Activated naive CD4-positive, alpha-beta T cell treated with anti-CD3 and anti-CD28 coated beads for 36 hours (primary cell): Measurements from ENCODE around the gene CROCC2. TPM values are rescaled to one million over a fixed set of nuclear protein-coding genes. Genes with fewer than 3 reads are reported as not detected.

Experiments
- CTCF ChIA-PET: fragments of 350-600 bp; sonication (Branson Sonifier 250); formaldehyde crosslinking; loops from one replicate; lab custom pipeline; 2021; ENCODE audit warnings: antibody characterized with exemption; lab: Charles Lee
- DNase-seq: peaks from one replicate; pipeline ENCODE4 v3.0.0-alpha.2; 2020
- H3K27ac Mint-ChIP-seq: one replicate; pipeline ENCODE4 v1.8.0; 2021; ENCODE audit warnings: mild to moderate bottlenecking, mixed read lengths
- H3K27me3 Mint-ChIP-seq: one replicate; pipeline ENCODE4 v1.8.0; 2021; ENCODE audit warnings: low read depth, mixed read lengths
- H3K36me3 Mint-ChIP-seq: one replicate; pipeline ENCODE4 v1.8.0; 2021; ENCODE audit warnings: low read depth, mixed read lengths
- H3K4me1 Mint-ChIP-seq: one replicate; pipeline ENCODE4 v1.8.0; 2021; ENCODE audit warnings: low read depth, mixed read lengths
- H3K4me3 Mint-ChIP-seq: one replicate; pipeline ENCODE4 v1.8.0; 2021; ENCODE audit warnings: mild to moderate bottlenecking, moderate library complexity, mixed read lengths
- H3K9me3 Mint-ChIP-seq: one replicate; pipeline ENCODE4 v1.8.0; 2021; ENCODE audit warnings: mixed read lengths
- intact Hi-C: fragments of 100-400 bp; cut with micrococcal nuclease; formaldehyde crosslinking; loops from one replicate; pipeline ENCODE4 v1.15.1; 2023
- total RNA-seq, 2 experiments: library from RNA; stranded (reverse); gene quantifications; one replicate each; pipeline ENCODE4 v1.2.3, GENCODE V29; 2021

The CROCC2 gene
- total RNA-seq, 2 experiments from 2014 or later, result not detected

DNA sequence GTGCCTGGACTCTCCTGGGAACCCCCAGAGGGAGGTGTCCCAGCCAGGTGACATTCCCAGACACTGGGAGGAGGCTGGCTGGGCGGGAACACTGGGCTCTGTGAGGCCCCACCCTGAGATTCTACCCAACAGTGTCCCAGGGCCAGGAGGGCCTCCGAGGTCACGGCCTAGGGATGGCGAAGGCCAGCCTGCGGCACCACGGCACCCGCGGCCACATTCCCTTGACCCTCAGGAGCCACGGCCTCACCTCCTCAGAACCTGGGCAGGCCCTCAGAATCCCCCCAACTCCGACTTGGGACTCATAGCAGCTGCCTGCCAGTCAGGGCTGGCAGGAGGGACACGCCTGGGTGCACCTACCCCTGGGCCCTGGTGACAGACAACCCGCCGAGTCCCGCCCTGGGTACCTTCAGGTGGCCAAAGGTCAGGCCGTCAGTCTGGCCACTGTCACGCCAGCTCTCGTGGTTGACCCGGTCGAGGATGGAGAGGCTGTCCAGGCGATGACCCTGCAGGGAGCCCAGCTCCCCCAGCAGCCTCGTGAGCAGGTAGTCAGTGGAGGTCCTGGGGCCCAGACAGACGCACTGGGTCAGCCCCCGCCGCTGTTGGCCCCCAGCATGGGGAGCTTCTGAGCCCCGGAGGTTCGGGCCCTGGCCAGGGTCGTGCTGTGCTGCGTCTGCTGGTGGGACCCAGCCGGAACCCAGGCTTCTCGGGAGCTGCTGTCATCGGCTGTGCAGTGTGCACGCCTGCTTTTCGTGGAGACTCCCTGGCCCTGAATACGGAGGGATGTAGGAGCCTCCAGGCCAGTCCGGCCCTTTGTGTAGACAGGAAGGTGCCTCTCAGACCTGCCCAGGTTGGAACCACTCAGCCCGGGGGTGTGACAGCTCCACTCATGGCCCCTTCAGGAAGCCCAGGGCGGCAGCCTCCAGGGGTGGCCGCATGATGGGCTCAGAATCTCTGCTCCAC, 16.3 kb upstream of the CROCC2 start:
- no peaks in the 10 kb centered on the region for H3K4me1 Mint-ChIP-seq
- no peak overlapping the region for H3K27ac Mint-ChIP-seq
- no peaks in the 10 kb centered on the region for H3K9me3 Mint-ChIP-seq
- no peak overlapping the region for H3K4me3 Mint-ChIP-seq
- intact Hi-C loops, result no loop called here
- no peaks in the 10 kb centered on the region for H3K36me3 Mint-ChIP-seq
- DNase-seq, result no peak
- CTCF ChIA-PET, result no interaction called here
- no peaks in the 10 kb centered on the region for H3K27me3 Mint-ChIP-seq

- CTCF ChIA-PET, result interaction anchor here (0.7 kb wide), 1 partner anchor 24 kb away, joined by 3 read pairs; no protein-coding TSS in a partner anchor
- Mint-ChIP-seq H3K9me3 (no peaks in the 10 kb centered on the region), H3K36me3 (no peaks in the 10 kb centered on the region), H3K27ac (no peak overlapping the region), H3K4me3 (no peak overlapping the region), H3K27me3 (no peaks in the 10 kb centered on the region), H3K4me1 (no peaks in the 10 kb centered on the region)
- intact Hi-C loops, result no loop called here
- DNase-seq, result no peak
Observed at GRCh38 chr2:240890691-240891090, 15.4 kb upstream of the CROCC2 start.

DNA sequence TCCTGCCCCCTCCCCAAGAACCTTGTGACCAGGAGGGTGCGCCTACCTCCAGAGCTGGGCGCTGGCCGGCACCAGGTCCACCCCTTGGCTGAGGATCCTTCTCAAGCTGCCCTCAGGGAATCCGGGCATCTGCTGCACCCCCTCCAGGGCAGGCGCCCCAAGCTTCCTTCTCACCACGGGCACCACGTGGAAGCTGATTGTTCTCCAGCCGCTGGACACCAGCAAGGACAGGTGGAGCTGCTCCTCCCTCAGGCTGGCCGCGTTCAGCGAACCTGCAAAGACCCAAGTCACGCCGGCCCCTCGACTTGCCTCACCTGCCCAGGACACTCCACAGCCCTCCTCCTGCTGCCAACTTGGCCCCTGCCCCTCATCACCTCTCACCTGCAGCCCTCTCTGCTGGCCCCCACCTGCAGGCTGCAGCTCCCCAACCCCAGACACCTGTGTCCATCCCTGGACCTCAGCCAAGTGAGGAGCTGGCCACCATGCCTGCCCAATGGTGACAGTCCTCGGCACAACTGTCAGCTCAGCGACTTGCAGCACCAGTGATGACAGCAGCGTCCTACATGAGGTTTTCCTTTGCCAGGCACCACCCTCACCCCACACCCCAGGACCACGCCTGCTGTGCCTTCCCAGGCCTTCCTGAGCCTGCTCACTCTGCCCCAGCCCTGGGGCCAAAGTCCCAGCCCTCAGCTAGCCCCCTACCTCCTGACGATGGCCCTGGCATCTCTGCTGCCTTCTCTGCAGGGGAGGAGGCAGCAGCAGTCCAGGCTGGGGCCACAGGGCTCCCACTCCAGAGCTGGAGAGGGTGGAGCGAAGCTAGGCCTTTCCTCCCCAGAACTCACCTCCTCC, 14.4 kb upstream of the CROCC2 start:
- H3K4me3 Mint-ChIP-seq, result no peak overlapping the region
- no peaks in the 10 kb centered on the region for H3K9me3 Mint-ChIP-seq
- no peak for DNase-seq
- no peaks in the 10 kb centered on the region for H3K4me1 Mint-ChIP-seq
- H3K27ac Mint-ChIP-seq, result no peak overlapping the region
- H3K36me3 Mint-ChIP-seq, result no peaks in the 10 kb centered on the region
- intact Hi-C loops, result no loop called here
- CTCF ChIA-PET, result interaction anchor here (0.7 kb wide), 1 partner anchor 23 kb away, joined by 3 read pairs; no protein-coding TSS in a partner anchor
- H3K27me3 Mint-ChIP-seq, result no peaks in the 10 kb centered on the region

DNA sequence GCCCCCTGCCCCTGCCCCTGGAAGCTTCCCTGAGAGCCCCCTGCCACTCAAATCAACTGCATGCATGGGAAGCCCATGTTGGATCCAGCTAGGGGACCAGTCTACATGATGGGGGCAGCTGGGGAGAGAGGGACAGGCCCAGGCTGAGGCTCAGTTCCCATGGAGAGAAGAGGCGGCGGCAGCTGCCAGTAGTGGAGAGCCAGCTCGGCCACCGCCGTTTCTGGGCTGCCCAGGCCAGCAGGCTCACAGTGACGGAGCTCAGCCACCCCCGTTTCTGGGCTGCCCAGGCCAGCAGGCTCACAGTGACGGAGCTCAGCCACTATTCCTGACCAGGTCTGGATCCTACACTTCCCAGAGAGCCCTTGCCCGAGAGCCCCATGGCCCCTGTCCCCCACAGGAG, 13.8 kb upstream of the CROCC2 start:
- Mint-ChIP-seq H3K27me3 (no peaks in the 10 kb centered on the region), H3K27ac (no peak overlapping the region), H3K36me3 (no peaks in the 10 kb centered on the region), H3K4me1 (no peaks in the 10 kb centered on the region), H3K9me3 (no peaks in the 10 kb centered on the region), H3K4me3 (no peak overlapping the region)
- CTCF ChIA-PET, result no interaction called here
- intact Hi-C loops, result no loop called here
- DNase-seq, result no peak

DNA sequence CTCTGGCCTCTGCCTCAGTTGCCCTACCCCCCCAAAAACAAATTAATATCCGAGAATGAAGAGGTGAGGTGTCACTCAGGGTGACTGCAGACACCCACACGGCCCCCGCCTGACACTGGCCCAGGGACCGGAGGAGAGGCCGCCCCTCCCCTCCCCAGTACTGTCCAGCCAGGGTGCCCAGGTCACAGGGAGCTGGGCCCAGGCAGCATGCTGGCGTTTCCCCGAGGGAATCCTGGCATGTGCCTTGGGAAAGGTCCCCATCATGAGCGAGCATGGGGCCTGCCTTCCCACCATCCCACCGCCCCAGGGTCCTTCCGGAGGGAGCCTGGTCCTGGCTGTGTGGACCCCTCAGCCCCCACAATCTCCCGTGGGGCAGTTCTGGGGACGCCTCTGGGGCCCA, 13.2 kb upstream of the CROCC2 start:
- H3K36me3 Mint-ChIP-seq, result no peaks in the 10 kb centered on the region
- no peak overlapping the region for H3K4me3 Mint-ChIP-seq
- H3K4me1 Mint-ChIP-seq, result no peaks in the 10 kb centered on the region
- no peak overlapping the region for H3K27ac Mint-ChIP-seq
- no peaks in the 10 kb centered on the region for H3K9me3 Mint-ChIP-seq
- no peaks in the 10 kb centered on the region for H3K27me3 Mint-ChIP-seq
- no peak for DNase-seq
- intact Hi-C loops, result no loop called here
- CTCF ChIA-PET, result no interaction called here

DNA sequence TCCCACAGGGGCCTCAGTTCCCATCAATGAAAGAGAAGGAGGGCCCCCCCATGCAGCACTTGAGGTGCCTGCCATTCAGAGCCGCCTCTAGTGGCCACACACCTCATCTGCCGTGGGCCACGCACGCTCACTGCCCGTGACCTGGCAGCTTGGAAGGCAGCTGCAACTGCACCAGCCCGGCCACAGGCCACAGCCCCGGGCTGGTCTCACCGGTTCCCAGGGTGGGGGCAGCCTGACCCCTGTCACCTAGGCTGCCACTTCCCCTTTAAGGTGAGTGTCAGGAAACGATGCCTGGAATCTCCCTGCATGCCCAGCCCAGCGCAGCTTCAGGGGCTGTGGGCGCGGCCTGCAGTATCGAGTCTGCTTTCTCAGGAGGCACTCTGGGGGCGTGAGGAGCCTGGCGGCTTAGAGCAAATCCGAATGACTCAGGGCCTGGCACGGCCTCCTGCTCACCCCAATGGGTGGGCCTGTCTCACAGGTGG, 12.7 kb upstream of the CROCC2 start:
- no peak overlapping the region for H3K27ac Mint-ChIP-seq
- no peaks in the 10 kb centered on the region for H3K36me3 Mint-ChIP-seq
- no peaks in the 10 kb centered on the region for H3K9me3 Mint-ChIP-seq
- intact Hi-C loops, result no loop called here
- no peaks in the 10 kb centered on the region for H3K4me1 Mint-ChIP-seq
- H3K4me3 Mint-ChIP-seq, result no peak overlapping the region
- CTCF ChIA-PET, result interaction anchor here (0.5 kb wide), 1 partner anchor 152 kb away, joined by 6 read pairs; no protein-coding TSS in a partner anchor
- H3K27me3 Mint-ChIP-seq, result no peaks in the 10 kb centered on the region
- no peak for DNase-seq

- CTCF ChIA-PET, result interaction anchor here (0.5 kb wide), 1 partner anchor 152 kb away, joined by 6 read pairs; no protein-coding TSS in a partner anchor
- intact Hi-C loops, result no loop called here
- no peaks in the 10 kb centered on the region for H3K4me1 Mint-ChIP-seq
Observed at GRCh38 chr2:240894006-240894405, 12.1 kb upstream of the CROCC2 start.

DNA sequence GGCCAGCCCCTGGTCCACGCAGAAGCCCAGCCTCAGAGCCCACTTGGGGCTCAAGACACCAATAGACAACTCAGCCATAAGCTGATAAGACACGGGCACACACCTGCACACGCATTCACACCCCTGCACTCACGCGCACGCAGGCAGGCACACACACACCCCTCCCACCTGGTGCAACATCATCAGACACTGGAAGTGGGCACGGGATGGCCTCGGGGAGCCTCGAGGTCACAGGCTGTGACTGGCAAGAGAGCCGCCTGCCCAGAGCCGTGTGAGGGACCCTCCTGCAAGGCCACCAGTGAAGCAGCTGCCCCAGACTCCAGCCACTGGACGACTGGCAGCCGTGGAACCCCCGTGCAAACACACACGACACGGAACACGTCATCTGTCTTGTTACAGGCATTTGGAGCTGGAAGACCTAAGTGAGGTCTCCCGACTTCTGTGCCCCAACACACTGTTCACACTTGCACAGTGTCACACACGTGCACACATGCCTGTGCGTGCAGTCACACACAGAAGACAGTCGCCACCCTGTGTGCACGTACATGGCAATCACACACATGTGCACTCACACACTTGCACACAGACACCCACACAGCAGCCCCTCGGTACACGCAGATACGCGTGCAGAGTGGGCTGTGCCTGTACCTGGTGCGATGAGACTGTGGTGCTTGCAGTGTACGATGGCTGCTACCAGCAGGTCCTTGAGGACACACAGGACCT, 11.1 kb upstream of the CROCC2 start:
- Mint-ChIP-seq H3K9me3 (no peaks in the 10 kb centered on the region), H3K27ac (no peak overlapping the region), H3K36me3 (no peaks in the 10 kb centered on the region), H3K4me3 (no peak overlapping the region), H3K27me3 (no peaks in the 10 kb centered on the region), H3K4me1 (no peaks in the 10 kb centered on the region)
- CTCF ChIA-PET, result no interaction called here
- DNase-seq, result no peak
- intact Hi-C loops, result no loop called here

More at GRCh38 chr2:240894006-240894405, 12.1 kb upstream of the CROCC2 start:
- Mint-ChIP-seq H3K4me3 (no peak overlapping the region), H3K36me3 (no peaks in the 10 kb centered on the region), H3K9me3 (no peaks in the 10 kb centered on the region), H3K27me3 (no peaks in the 10 kb centered on the region), H3K27ac (no peak overlapping the region)
- DNase-seq, result no peak

DNA sequence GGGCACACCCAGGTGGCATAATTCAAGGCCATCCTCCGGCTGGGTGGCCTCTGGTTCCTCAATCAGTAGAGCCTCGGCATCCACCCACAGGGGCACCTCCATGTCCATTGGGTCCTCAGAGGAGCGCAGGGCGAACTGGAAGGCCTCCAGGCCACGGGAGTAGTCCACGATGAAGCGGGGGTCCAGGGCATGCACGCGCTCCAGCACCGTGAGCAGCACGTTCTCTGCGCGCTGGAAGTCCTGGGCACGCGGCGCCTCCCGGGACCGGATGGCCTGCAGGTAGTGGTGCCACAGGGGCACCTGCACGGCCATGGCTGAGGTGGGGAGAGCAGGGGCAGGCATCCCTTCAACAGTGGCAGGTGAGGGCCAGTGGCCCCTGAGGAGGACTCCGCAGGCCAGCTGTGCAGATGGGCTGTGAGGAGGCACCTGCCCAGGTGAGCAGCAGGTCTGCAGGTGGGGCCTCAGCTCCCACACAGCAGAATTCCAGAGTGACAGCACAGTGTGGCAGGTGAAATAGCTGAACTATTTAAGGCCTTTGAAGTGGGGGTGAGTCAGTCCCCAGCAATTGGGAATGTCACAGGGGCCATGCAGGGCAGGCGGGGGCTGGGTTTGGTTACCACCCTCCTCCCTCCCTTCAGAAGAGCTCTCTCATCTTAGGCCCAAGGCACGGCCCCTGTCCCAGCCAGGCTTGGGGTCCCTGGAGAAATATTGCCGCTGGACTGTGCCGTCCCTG, 10.3 kb upstream of the CROCC2 start, which contains the start of gene MAB21L4:
MAB21L4 (minus strand) TSS at position 501 of the 733 bp plus-strand sequence; CDS start at position 342, 159 bp downstream.
- CTCF ChIA-PET, result no interaction called here
- Mint-ChIP-seq H3K4me3 (no peak within 1 kb of the TSS), H3K27ac (no peak within 1 kb of the TSS), H3K9me3 (no peaks in the 10 kb centered on the region), H3K27me3 (no peaks in the 10 kb centered on the region), H3K4me1 (no peaks in the 10 kb centered on the region), H3K36me3 (no peaks in the 10 kb centered on the region)
- DNase-seq, result no peak
- intact Hi-C loops, result no loop called here

DNA sequence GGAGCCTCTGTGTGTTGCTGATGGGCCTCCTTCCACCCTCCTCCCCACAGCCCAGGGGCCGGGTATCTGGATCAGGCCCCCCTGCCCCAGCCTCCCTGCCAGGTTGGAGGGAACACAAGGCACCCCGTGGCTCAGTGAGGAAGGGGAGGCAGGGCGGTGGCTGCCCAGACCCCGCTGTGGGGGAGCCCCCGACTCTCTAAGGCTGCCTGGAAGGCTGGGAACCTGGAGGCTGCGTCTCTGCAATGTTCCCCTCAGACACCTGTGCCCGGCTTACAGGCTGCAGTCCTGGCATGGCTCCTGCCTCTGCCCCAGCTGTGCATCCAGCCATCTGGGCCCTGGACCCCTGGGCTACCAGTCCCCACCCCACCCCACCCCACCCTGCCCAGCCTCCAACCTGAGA, 9.7 kb upstream of the CROCC2 start:
- CTCF ChIA-PET, result no interaction called here
- DNase-seq, result no peak
- Mint-ChIP-seq H3K4me1 (no peaks in the 10 kb centered on the region), H3K27ac (no peak overlapping the region), H3K27me3 (no peaks in the 10 kb centered on the region), H3K9me3 (no peaks in the 10 kb centered on the region), H3K36me3 (no peaks in the 10 kb centered on the region), H3K4me3 (no peak overlapping the region)
- intact Hi-C loops, result no loop called here

GRCh38 chr2:240896871-240897692, 9.1 kb upstream of the CROCC2 start:
- CTCF ChIA-PET, result no interaction called here
- intact Hi-C loops, result no loop called here
- no peaks in the 10 kb centered on the region for H3K27me3 Mint-ChIP-seq
- H3K27ac Mint-ChIP-seq, result no peak overlapping the region
- DNase-seq, result no peak
- H3K36me3 Mint-ChIP-seq, result no peaks in the 10 kb centered on the region
- no peaks in the 10 kb centered on the region for H3K4me1 Mint-ChIP-seq
- no peak overlapping the region for H3K4me3 Mint-ChIP-seq
- H3K9me3 Mint-ChIP-seq, result no peaks in the 10 kb centered on the region
